Stimulated activated CD8-positive, alpha-beta memory T cell treated with anti-CD3 and anti-CD28 coated beads, Interleukin-7, amount 100 ng/mL, for 1 hour (primary cell): ENCODE data around the gene FKBP9.
"Not testable (repeated sequence)": the region's sequence is repeated elsewhere in the genome, so short reads cannot be mapped to it uniquely, and the experiment has no call there.

Source experiments
- DNase-seq, 2 donors: peaks; one replicate each; pipeline ENCODE4 v3.0.0-alpha.2; 2020; ENCODE audit warnings: low read depth in 2 of 2

The FKBP9 gene

GRCh38 chr7:32948202-32948601 is 9.0 kb upstream of the FKBP9 start:
- no peak for DNase-seq

- no peak for DNase-seq
Measured at GRCh38 chr7:32952876-32953275, 4.4 kb upstream of the FKBP9 start.

GRCh38 chr7:32958046-32959025 is 1.1 kb downstream of the FKBP9 start:
- DNase-seq, result no peak

- DNase-seq, result not testable (repeated sequence)
Measured at GRCh38 chr7:32963880-32964301, 6.7 kb downstream of the FKBP9 start.

GRCh38 chr7:32964461-32965159 is 7.4 kb downstream of the FKBP9 start:
- DNase-seq, result not testable (repeated sequence)

- DNase-seq, result not testable (repeated sequence)
Measured at GRCh38 chr7:32966489-32967267, 9.4 kb downstream of the FKBP9 start.

- not testable (repeated sequence) for DNase-seq
Measured at GRCh38 chr7:32967268-32967582, 10.0 kb downstream of the FKBP9 start.

- not testable (repeated sequence) for DNase-seq
Measured at GRCh38 chr7:32971967-32972366, 14.7 kb downstream of the FKBP9 start.

GRCh38 chr7:32977159-32977558 is 19.9 kb downstream of the FKBP9 start:
- not testable (repeated sequence) for DNase-seq

GRCh38 chr7:32979246-32979645 is 22.0 kb downstream of the FKBP9 start:
- not testable (repeated sequence) for DNase-seq

- not testable (repeated sequence) for DNase-seq
Measured at GRCh38 chr7:32979902-32980301, 22.7 kb downstream of the FKBP9 start.

- DNase-seq, result not testable (repeated sequence)
Measured at GRCh38 chr7:32988148-32988547, 30.9 kb downstream of the FKBP9 start.

GRCh38 chr7:32991068-32991585 is 33.9 kb downstream of the FKBP9 start:
- DNase-seq, result not testable (repeated sequence)

- not testable (repeated sequence) for DNase-seq
Measured at GRCh38 chr7:32991975-32992700, 34.9 kb downstream of the FKBP9 start.

GRCh38 chr7:32992750-32993149 is 35.5 kb downstream of the FKBP9 start:
- not testable (repeated sequence) for DNase-seq

GRCh38 chr7:32997956-32998355 is 40.7 kb downstream of the FKBP9 start:
- not testable (repeated sequence) for DNase-seq

- DNase-seq, result not testable (repeated sequence)
Measured at GRCh38 chr7:32998361-32999171, 41.3 kb downstream of the FKBP9 start.

- DNase-seq, result not testable (repeated sequence)
Measured at GRCh38 chr7:32999380-32999779, 42.1 kb downstream of the FKBP9 start.

- DNase-seq, result not testable (repeated sequence)
Measured at GRCh38 chr7:33003111-33003510, 45.9 kb downstream of the FKBP9 start.

- not testable (repeated sequence) for DNase-seq
Measured at GRCh38 chr7:33004104-33004616, 46.9 kb downstream of the FKBP9 start.
